Coronary artery (tissue), 2 donors: ENCODE results near the gene TAOK1.
"Not testable (repeated sequence)": the region's sequence is repeated elsewhere in the genome, so short reads cannot be mapped to it uniquely, and the experiment has no call there.

Experiments
- DNase-seq: peaks from one replicate; pipeline ENCODE4 v3.0.0-alpha.2; 2017; ENCODE audit warnings: low spot score
- H3K27ac ChIP-seq, 2 donors: fragments of 200-600 bp; sonication (generic); one replicate each; pipeline ENCODE4 v1.5.1; 2016 to 2019
- H3K4me3 ChIP-seq: fragments of 200-600 bp; sonication (generic); 2 replicates; pipeline ENCODE4 v1.5.1; 2016; ENCODE audit warnings: mild to moderate bottlenecking, moderate library complexity
- CTCF ChIP-seq: fragments of 200-600 bp; sonication (generic); IDR thresholded peaks from one replicate; pipeline ENCODE4 v1.5.1; 2019; ENCODE audit warnings: antibody characterized with exemption

TAOK1 gene

GRCh38 chr17:29389982-29390850, at the start of gene TAOK1:
TAOK1 (plus strand) TSS chr17:29390363; CDS start chr17:29451549, 61,186 bp downstream.
- DNase-seq, result peak; percentile 98
- Histone ChIP-seq H3K27ac (peak within 1 kb of the TSS; percentile 98 to 99), H3K4me3 (peak within 1 kb of the TSS; percentile 99)
- no peak for TF ChIP-seq CTCF

DNA sequence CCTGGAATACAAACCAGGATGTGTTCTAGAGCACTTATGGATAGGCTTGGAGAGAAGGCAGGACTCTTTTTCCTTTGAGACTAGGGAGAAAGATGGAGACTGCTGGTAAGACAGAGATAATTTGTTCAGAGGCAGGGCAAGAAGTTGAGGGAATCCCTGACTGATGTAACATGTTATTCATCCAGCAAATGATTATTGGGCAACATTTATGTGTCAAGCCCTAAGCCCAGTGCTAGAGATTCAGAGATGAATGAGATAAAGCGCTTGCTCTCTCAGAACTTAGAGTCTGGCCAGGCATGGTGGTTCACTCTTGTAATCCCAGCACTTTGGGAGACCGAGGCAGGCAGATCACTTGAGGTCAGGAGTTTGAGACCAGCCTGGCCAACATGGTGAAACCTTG, 48.4 kb upstream of the TAOK1 start:
- no peak for TF ChIP-seq CTCF
- no peak for DNase-seq
- Histone ChIP-seq H3K27ac (no peak overlapping the region), H3K4me3 (no peak overlapping the region)

- no peak overlapping the region for H3K4me3 ChIP-seq
- no peak for TF ChIP-seq CTCF
- H3K27ac ChIP-seq, result no peak overlapping the region
- DNase-seq, result no peak
Measured at GRCh38 chr17:29342158-29342765, 47.9 kb upstream of the TAOK1 start.

DNA sequence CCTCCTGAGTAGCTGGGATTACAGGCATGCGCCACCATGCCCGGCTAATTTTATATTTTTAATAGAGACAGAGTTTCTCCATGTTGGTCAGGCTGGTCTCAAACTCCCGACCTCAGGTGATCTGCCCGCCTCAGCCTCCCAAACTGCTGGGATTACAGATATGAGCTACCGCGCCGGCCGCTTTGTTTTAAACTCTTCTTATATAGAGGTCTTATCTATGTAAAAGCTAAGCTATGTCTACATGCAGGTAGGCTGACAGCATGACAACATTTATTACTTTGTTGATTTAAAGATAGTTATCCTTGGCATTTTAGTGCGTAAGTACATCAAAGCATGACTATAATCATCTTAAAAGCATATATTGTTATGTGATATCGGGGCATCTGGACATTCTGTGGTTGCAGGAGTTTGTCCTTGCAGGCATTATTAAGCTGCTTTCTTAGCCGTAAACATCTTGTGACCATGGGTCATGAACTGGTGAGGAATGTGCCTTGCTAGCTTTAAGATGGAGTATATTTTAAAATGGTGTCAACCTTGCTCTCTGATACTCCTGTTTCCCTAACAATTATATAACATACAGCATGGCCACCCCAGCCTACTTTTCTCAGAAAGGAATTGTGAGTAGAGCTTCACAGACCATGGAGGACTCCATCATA, 45.8 kb upstream of the TAOK1 start:
- no peak for DNase-seq
- Histone ChIP-seq H3K27ac (no peak overlapping the region), H3K4me3 (no peak overlapping the region)
- no peak for TF ChIP-seq CTCF

DNA sequence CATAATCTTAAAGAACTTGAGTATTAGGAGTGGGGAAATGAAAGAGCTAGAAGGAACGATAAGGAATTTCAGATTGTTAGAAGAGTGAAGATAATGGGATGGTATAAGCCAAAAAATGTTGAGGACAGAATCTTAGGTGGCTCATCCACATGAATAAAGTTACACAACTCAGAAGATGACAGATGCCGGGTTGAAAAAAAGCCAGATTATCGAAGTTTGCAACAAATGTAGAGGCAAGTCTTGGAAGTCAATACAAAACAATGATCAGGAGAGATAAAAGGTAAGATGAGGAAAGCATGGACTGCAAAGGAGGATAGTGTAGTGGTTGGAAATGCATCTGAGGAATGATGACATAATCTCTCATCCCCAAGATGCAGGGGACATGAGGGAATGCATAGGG, 45.1 kb upstream of the TAOK1 start:
- no peak for DNase-seq
- Histone ChIP-seq H3K4me3 (no peak overlapping the region), H3K27ac (no peak overlapping the region)
- TF ChIP-seq CTCF, result no peak

DNA sequence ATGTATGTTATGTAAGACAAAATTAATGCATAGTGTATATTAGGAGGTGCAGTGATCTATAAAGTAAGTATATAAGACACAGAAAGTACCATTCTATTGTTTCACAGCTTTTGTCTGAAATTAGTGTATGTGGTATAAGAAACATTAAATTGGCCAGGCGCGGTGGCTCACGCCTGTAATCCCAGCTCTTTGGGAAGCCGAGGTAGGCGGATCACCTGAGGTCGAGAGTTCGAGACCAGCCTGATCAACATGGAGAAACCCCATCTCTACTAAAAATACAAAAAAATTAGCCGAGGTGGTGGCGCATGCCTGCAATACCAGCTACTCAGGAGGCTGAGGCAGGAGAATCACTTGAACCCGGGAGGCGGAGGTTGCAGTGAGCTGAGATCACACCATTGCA, 44.7 kb upstream of the TAOK1 start:
- not testable (repeated sequence) for H3K4me3 ChIP-seq, H3K27ac ChIP-seq, DNase-seq

DNA sequence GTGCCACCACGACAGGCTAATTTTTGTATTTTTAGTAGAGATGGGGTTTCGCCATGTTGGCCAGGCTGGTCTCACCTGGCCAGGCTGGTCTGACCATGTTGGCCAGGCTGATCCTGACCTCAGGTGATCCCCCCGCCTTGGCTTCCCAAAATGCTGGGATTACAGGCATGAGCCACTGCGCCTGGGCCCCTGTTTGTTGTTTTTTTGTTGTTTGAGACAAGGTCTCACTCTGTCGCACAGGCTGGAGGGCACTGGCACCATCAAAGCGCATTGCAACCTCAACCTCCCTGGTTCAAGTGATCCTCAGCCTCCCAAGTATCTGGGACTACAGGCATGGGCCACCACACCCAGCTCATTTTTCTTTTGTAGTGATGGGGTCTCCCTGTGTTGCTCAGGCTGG, 43.7 kb upstream of the TAOK1 start:
- no peak overlapping the region for H3K27ac ChIP-seq
- DNase-seq, result no peak

More for the DNA sequence above, 43.7 kb upstream of the TAOK1 start:
- no peak for TF ChIP-seq CTCF
- no peak overlapping the region for H3K4me3 ChIP-seq
